ENCODE measurements around the gene CTNND1.

CTNND1 gene

GRCh38 chr11:57762235-57762861 is 746 bp downstream of the CTNND1 start:
- no peak for DNase-seq

- DNase-seq: no peak
These were observed 2.0 kb downstream of the CTNND1 start for GRCh38 chr11:57763568-57763967.

DNA sequence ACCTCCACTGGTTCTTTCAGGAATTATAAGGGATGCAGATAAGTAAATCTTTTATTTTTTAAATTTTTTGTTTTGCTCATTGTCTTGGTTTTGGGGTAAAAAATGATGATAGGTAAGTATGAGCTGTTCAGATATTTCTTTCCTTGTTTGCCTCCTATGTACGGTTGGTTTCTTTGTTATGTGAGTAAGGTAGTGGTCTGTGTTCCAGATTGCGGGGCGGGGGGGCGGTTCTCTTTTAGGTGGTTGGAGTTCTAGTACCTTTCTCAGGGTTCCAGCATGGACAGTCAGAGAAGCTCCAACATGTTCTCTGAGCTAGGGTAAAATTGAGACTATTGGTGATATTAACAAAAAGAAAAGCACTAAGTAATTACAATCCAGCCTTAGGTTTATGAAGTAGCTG is 2.4 kb downstream of the CTNND1 start:
- no peak for DNase-seq

GRCh38 chr11:57764566-57764965 is 3.0 kb downstream of the CTNND1 start:
- DNase-seq: no peak

DNA sequence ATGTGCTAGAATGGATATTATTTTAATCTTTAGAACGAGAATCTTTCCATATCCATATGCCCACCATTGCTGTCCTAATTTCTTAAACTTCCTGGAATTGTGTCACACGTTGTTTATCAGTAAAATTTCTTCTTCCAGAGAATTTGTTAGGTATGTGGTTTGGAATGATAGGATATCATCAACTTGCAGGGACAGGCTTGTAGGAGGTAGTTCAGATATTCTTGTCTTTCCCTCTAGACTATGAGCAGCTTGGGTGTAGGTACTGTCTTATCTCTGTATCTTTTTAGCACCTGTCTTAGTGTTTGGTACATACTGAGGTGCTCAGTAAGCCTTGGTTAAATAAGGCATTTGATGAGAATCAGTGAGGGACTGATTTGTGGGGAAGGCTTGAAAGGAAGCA is 3.4 kb downstream of the CTNND1 start:
- DNase-seq: no peak

DNA sequence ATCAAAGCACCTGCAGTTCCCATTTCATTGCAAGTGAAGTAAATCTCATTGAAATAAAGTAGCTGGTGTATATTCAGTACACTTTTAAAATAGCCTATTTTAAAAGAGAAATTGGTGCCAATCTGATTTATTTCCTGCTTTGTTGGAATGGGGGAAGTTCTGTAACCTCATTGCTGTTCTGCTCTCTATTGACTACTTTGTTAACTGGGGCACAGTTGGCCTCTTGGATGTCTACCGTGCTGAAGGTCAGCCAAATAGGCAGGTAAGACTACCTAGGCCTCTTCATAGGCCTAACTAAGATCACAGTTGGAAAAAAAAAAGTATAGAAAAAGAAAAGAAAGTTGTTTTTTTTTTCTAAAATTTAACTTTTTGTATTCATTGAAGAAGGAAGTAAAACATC is 9.2 kb downstream of the CTNND1 start:
- DNase-seq: no peak

DNA sequence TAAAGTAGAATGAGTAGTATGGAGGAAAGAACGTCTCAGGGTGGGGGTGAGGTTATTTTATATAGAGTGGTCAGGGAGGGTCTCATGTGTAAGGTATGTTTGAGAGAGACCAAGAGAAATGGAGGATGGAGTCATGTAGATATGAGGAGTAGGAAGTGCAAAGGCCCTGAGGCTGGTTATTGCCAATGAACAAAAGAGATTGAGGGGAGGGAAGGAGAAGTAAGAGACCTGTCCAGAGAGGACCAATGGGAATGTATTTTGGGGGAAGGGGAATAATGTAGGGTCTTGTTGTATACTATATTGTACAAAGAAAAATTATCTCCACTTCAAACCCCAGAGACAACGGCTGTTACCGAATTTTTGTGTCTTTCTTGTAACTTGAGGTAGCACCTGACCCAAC is 9.8 kb downstream of the CTNND1 start:
- no peak for DNase-seq

- DNase-seq: no peak
These were observed 11.0 kb downstream of the CTNND1 start for GRCh38 chr11:57772562-57772961.

DNA sequence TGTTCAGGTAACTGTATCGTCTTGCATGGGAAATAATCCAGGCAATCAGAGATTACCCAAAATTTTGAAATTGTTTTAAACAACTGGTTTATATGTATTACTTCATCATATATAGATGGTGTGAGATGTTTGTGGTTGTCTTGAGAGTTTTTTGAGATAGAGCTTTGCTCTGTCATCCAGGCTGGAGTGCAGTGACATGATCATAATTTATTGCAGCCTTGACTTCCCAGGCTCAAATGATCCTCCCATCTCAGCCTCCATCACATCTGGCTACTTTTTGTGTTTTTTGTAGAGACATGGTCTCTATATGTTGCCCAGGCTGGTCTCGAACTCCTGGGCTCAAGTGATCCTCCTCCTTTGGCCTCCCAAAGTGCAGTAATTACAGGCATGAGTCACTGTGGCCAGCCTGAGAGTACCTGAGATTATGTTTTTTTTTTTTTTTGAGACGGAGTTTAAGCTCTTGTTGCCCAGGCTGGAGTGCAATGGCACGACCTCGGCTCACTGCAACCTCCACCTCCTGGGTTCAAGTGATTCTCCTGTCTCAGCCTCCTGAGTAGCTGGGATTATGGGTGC is 11.5 kb downstream of the CTNND1 start:
- no peak for DNase-seq

DNA sequence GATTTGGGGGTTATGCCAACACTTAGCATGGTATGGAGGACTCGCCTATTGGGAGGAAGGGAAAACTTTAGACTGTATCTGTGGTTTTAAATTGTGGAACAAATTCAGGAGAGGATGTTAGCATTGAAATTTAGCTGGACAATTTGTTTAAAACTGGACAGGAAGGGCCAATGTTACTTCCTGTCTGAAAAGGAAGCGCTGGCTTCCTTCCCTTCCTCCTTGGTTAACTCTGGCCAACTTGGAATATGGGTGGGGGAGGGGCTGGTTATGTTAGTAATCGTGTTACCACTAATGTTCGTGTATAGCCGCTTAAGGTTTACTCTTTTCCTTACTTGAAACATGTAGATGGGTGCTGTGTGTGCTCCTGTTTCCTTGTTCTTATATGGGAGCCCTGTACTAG is 13.9 kb downstream of the CTNND1 start:
- no peak for DNase-seq

- no peak for DNase-seq
These were observed 14.5 kb downstream of the CTNND1 start for GRCh38 chr11:57776031-57776521.

GRCh38 chr11:57776577-57777210 is 15.1 kb downstream of the CTNND1 start:
- DNase-seq: no peak

- DNase-seq: no peak
These were observed 16.3 kb downstream of the CTNND1 start for GRCh38 chr11:57777969-57778317.

DNA sequence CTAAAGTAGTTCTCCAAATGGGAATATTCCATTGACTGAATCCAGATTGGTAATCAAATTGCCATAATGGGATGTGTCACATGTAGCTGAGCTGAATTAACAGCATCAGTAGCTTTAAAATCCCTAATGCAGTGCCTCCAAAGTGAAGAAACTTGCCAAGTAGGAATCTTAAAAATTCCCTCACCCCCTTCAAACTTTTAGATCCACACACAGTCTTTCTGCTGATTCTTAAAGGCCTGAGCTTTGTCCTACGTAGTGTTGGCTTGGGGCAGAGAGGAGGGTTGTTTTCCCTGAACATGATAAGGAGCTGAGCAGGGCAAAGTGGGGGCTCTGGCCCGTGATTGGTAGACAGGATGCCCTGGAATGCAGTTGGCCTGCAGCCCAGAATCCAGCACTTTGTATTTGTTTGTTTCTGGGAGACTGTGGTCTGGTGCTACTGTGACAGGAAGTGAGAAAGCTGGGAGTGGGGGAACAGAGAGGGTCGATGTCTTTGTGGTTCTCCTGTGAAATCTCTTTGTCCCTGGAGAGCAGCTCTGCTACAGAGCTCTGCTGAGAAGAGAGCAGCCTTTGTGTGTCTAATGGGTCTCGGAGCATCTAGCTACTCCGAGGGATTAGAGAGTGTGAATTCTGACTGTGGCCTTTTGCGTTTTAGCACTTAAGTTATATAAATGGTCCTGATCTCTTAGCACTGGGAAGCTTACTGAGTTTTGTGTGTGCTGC is 16.9 kb downstream of the CTNND1 start:
- no peak for DNase-seq

DNA sequence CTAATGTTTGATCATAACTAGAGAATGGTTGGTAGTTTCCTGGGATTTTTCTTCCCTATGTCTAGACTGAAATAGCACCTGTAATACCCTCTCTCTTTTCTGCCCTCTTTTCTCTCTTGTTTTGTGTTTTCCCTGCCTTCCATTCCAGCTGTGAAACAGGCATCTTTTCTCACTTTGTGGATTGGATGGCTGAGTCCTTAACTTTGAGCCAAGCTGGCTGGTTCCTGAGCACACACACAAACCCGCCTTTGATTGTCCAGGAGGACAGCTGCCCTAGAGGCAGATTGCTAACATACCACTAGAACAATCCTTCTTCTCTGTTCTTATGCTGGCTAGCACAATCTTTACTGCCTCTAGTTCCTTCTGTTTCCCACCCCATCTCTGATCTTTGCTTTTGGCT is 17.7 kb downstream of the CTNND1 start:
- DNase-seq: no peak

- no peak for DNase-seq
These were observed 19.9 kb downstream of the CTNND1 start for GRCh38 chr11:57781529-57781943.

- DNase-seq: no peak
These were observed 23.5 kb downstream of the CTNND1 start for GRCh38 chr11:57785072-57785471.

- DNase-seq: no peak
These were observed 24.8 kb downstream of the CTNND1 start for GRCh38 chr11:57786436-57786835.

- DNase-seq: no peak
These were observed 25.5 kb downstream of the CTNND1 start for GRCh38 chr11:57787006-57787604.

GRCh38 chr11:57787920-57788702 is 26.5 kb downstream of the CTNND1 start:
- no peak for DNase-seq

DNA sequence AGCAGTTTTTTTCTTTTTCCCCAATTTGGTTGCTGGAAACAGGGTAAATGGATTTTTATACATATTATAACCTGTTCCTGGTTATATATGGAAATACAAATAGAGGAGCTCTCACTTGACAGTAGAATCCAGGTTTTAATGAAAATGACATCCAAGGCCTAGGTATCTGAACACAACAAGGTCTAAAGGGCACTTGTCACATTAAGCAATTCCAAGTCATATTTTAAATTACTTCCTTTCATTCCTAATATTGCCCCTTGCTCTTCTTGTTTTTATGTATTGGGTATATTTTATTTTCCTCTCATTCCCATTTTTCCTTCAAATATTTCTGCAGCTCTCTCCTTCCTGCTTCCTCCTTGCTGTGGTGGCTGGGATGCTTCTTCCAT is 27.1 kb downstream of the CTNND1 start:
- DNase-seq: no peak

- no peak for DNase-seq
These were observed 29.9 kb downstream of the CTNND1 start for GRCh38 chr11:57791321-57792059.

Data from NCI-H1694 (cell line).